Inflammatory macrophage treated with lipopolysaccharide for 4 hours (primary cell): ENCODE measurements around the gene LGR6.

ENCODE experiments used
- DNase-seq: peaks from one replicate; pipeline ENCODE4 v3.0.0-alpha.2; 2020

The LGR6 gene

GRCh38 chr1:202203238-202204039 is 9.8 kb downstream of the LGR6 start:
- no peak for DNase-seq

DNA sequence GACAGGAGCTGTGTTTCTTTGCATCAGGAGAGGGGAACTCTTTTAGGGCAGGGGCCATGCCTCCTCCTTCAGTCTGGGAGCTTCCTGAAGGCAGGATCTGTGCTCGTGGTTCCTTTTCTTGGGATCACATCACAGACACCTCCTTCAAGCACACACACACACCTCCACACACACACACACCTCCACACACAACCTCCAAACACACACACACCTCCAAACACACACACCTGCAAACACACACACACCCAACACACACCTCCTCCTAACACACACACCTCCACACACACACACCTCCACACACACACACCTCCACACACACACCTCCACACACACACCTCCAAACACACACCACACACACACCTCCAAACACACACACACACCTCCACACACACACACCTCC is 10.5 kb downstream of the LGR6 start:
- no peak for DNase-seq

- no peak for DNase-seq
Measured at GRCh38 chr1:202205523-202206190, 12.1 kb downstream of the LGR6 start.

DNA sequence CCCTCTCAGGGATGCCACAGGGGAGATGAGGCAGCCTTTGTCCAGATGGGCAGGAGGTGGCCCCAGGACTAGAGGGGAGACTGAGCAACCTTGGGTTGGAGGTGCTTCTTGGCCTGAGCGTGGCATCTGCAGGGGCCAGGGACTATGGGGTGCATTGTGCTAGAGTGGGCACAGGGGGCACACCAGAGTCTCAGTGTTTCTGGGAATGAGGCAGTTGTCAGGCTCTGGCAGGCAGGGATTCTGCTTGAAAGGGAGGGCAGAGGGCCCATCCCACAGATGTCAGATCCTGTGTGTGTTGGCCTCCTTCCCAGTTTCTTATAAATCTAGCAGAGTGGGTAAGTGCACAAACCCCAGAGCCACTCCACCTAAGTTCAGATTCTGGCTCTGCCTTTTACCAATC is 13.7 kb downstream of the LGR6 start:
- no peak for DNase-seq

DNA sequence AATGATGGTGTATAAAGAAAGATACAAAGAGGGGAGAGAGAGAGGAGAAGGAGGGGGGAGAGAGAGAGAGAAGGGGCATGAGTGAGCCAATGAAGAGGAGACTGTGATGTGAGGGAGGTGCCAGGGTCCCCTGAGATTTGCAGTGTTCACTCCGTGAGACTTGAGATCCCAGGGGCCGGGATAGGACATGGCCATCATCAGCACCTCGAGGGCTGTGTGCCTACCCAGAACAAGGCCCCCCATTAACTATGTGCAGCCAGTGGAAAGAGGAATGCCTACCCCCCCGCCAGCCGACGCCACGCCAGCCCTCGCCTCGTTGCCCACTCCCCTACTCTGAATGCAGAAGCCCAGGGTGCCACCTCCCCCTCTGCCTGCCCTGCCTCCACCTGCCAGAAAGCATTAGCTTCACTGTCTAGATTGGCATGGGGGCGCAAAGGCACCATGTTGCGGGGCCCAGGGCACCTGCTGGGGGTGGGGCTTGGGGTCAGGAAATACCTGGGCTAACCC is 14.8 kb downstream of the LGR6 start:
- no peak for DNase-seq

DNA sequence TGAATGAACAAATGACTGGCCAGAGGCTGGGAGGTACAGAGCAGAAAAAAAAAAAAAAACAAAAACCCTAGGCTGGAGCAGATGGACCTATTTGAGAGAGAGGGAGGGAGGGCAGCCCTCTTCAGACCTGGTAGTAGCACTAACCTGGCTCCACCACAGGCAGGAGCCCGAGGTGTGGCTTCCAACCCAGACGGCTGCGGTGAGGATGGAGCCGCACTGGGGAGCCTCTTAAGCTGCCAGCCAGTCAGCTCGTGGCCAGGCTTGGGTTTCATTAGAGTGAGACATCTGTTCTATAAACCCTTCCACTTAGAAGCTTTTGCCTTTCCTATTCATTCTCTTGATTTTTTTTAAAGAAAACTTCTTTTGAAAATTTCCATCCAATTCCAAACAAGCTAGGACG is 16.8 kb downstream of the LGR6 start:
- DNase-seq = no peak

GRCh38 chr1:202210969-202211368 is 17.4 kb downstream of the LGR6 start:
- no peak for DNase-seq

GRCh38 chr1:202212787-202213186 is 19.2 kb downstream of the LGR6 start:
- DNase-seq = no peak

GRCh38 chr1:202213361-202214088 is 19.9 kb downstream of the LGR6 start:
- no peak for DNase-seq

GRCh38 chr1:202214089-202214843 is 20.7 kb downstream of the LGR6 start:
- no peak for DNase-seq

DNA sequence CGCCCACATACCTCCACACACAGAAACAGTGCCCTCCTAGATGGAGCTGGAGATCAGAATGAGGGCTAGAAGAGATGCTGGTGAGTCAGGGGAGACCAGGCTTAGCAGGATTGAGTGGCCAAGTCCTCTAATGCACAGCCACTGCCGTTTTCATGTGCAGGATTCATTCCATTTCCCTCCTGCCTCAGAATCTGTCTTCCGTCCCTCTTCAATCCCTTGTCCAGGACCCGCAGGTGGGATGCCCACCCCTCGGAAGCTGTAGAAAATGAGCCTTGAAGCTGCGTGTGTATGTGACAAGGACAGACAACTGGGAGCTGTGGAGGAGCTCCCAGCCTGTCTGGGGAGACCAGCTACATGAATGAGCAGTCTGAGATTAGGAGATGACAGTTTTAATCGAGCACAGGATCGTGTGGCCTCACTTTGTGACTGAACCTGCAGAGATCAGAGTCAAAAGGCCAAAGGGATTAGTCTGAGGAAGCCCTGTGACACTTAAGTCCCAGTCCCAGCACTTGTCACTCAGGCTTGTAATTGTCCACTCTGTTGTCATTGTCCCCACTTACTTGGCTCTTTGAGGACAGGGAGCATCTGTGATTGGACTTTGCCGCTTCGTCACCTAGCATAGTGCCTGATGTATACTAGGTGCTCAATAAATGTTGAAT is 22.0 kb downstream of the LGR6 start:
- DNase-seq = no peak

DNA sequence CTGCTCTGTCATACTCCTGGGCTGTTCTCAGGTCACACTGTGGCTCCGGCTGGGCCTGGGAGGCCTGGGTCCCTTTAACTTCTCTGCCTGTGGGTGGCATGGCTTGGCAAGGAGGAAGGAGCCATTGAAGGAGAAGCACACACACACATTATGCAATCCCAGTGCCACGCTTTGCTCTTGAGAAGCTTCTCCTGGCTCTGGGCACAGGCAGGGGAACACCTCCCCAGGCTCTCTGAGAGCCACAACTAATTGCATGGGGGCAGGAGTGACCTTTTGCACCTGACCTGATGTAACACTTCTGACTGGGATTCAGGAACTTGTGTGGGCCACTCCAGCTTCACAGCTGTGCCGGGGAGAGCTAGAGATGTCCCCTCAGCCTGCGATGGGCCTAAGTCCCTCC is 23.1 kb downstream of the LGR6 start:
- DNase-seq = peak; percentile 19

DNA sequence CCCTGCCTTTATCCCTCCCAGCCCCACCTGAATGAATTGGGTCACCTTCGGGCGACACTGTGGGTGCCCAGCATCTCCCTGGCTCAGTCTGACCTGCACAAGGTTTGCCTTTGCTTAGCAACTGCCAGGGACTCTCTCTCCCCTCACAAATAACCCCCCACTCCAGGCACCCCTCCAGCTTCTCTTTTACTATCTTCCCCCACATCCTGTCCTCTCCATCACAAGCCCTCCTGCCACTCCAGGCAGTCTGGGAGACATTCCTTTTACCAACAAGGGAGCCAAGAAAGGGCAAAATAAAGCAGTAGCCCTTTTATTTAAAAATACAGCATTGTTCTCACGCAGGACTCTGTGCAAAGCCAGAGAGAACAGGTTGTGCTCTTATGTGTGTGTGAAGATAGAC is 23.9 kb downstream of the LGR6 start:
- DNase-seq = no peak

DNA sequence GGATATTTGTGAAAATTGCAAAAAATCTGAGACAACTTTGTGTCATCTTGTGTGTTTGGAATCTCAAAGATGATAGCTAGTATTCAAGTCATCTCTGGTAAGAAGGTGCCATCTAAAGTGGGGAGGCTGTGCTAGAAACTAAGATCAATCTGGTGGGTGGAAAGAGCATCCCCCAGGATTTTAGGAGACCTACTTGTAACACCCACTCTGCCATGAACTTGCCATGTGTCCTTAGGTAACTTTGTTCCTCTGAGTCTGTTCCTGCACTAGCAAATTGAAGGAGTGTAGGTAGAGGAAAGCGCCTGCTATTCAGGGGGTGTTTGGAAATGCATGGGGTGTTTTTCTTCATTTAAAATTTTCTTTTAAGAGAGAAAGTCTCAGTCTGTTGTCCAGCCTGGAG is 24.4 kb downstream of the LGR6 start:
- DNase-seq = no peak

- DNase-seq = no peak
Measured at GRCh38 chr1:202220733-202221132, 27.1 kb downstream of the LGR6 start.

DNA sequence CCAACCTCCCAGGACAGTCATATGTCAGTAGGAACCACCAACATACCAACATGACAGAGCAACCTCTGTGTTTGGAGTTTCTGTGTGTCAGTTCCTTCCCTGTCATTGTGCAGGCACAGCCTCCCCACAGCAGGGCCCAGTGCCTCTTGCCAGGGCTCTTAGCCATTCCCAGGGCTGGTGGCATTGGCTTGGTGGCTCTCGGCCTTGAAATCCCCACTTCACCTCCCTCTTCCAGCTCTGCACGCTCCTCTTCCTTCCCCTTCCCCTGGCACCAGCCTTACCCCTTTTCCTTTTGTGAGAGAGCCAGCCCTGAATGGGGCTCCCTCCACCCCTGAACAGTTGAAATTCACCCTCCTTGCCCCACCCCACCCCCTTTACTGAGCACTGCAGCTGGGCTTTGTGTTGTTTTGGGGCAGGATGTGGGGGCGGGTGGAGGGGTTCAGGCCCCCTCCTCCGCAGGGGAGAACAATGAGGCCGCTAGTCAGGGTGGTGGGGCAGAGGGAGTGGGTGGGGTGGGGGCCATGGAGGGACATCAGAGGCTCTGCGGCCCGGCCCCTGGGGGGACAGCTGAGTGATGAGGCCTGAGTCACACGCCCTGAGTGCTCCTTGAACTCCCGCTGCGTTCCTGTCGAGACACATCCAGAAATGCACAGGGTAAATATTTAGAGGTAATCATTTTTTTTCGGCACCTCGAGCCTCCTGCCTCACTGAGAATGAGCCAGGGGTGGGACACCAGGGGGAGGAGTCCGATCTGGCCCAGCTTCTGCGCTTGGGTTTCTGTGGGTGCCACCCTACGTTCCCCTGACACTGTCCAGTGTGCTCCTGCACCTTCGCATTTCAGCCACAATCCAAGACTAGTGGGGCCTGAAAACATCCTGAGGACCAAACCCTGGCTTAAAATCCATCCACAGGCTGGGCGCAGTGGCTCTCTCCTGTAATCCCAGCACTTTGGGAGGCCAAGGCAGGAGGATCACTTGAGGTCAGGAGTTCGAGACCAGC is 28.6 kb downstream of the LGR6 start:
- no peak for DNase-seq

DNA sequence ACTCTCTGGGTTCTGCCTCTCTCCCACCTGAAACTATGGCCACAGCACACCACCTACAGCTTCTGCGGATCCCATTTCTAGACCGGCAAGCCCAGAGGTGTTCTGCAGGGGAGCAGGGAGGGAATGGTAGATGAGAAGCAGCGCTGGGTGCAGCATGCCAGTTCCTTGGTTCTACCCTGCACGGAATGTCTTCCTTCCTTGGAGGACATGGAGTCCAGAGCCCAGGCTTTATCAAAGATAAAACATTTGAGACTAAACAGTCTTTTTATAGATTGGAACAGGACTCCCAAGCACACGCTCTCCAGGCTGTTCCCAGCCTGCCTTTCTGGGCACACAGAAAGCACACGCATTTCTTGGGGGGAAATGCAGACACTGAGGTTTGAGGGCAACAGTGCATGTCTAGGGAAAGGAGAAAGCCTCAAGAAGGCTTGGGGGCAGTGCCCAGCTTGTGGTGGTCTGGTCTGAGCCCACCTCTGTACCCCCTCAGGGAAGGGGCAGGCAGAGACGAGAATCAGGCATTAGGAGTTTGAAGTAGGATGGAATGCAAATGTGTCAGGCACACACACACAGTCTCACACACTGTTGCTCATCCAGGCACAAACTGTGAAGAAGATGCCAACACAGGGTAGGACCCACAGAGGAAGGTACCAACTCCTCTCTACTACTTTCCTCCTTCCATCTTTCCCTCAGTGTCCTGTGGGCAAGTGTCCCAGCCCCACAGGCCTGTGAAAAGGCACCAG is 29.7 kb downstream of the LGR6 start:
- no peak for DNase-seq

GRCh38 chr1:202224453-202224852 is 30.9 kb downstream of the LGR6 start:
- no peak for DNase-seq

DNA sequence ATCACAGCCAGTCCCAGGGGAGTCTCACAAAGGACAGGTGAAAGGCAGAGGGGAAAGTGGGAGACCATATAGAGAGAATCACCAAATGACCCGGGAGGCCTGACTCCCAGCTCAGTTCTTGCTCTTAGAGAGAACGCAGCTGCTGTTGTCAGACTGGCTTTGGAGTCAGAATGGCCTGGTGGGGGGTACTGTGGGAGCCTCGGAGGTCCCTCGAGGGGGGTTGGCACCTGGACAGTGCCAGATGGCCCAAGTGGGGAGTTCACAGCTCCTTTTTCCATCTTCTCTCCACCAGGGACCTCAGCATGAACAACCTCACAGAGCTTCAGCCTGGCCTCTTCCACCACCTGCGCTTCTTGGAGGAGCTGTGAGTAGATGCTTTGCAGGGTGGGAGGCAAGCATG is 31.5 kb downstream of the LGR6 start:
- no peak for DNase-seq

DNA sequence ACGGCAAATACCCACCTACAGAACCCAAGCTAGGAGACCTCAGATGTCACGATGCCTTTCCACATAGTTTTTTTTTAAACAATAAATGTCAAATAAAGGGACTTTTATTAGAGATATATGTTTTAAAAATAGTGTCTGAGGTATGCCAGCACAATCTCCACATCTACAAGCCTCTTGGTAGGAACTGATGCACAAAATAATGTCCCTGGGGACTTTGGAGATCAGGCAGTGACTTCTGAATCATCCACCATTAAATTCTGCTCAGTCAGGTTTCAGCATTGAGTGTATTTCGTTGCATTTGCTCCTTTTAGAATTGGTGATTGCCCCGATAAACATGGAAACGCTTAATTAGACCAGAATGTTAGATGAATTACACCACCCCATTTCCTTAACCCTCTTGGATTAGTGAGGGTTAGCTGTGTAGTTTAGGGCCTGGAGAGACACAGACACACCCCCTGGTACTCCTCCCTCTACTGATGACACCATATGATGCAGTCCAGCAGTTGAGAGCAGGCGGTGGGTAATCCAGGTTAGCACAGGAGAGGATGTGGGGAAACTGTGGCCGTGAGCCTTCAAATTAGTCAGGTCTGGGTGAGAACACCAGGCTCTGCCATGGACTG is 33.6 kb downstream of the LGR6 start:
- no peak for DNase-seq
